HAP-1 (cell line): ENCODE data around the gene SPINK8.
"Not testable (repeated sequence)": the region's sequence is repeated elsewhere in the genome, so short reads cannot be mapped to it uniquely, and the experiment has no call there.

Source experiments
- DNase-seq, 2 experiments: peaks; one replicate each; pipeline ENCODE4 v3.0.0-alpha.2; 2016 to 2020; ENCODE audit warnings: low spot score in 2 of 2
- H3K27me3 ChIP-seq: fragments of 250-450 bp; sonication (Bioruptor Pico); 2 replicates; pipeline ENCODE4 v1.5.1; 2020; ENCODE audit warnings: low read depth, mild to moderate bottlenecking, moderate library complexity
- H3K36me3 ChIP-seq: fragments of 250-450 bp; sonication (Bioruptor Pico); replicated peaks from 2 replicates; pipeline ENCODE4 v1.5.1; 2020; ENCODE audit warnings: mild to moderate bottlenecking
- H3K4me1 ChIP-seq: fragments of 250-450 bp; sonication (Bioruptor Pico); 2 replicates; pipeline ENCODE4 v1.5.1; 2020; ENCODE audit warnings: mild to moderate bottlenecking
- H3K4me3 ChIP-seq: fragments of 250-450 bp; sonication (Bioruptor Pico); 2 replicates; pipeline ENCODE4 v1.5.1; 2020; ENCODE audit warnings: mild to moderate bottlenecking, moderate library complexity
- H3K9me3 ChIP-seq: fragments of 250-450 bp; sonication (Bioruptor Pico); 2 replicates; pipeline ENCODE4 v1.5.1; 2020; ENCODE audit warnings: mild to moderate bottlenecking, moderate library complexity
- in situ Hi-C: fragments of 300-500 bp; cut with MboI; formaldehyde crosslinking; loops from 3 replicates; pipeline ENCODE4 v1.14.3; 2020; ENCODE audit warnings: low sequenced_read_pairs, inconsistent platforms, mixed read lengths

The SPINK8 gene

DNA sequence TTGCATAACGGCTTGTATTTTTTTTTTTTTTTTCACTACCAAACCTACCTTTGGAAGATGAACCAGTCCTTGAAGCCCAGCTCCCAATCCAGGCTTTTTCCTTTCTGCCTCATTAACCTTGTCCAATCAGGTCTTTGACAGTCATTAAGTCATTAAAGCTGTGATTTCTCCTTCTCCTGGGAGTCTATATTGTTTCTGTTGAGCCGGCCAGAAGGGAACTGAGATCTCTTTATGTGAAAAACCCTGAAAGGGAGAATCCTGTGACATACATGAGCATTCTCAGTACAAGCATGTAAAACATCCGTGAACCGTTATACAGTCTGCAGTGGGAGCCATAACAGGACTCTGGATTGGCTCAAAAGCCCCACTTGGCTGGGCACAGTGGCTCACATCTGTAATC is 52.6 kb downstream of the SPINK8 start:
- Histone ChIP-seq H3K4me3 (no peak overlapping the region), H3K36me3 (no peaks in the 10 kb centered on the region), H3K9me3 (no peaks in the 10 kb centered on the region), H3K27me3 (no peaks in the 10 kb centered on the region), H3K4me1 (peaks cover 14% of the 10 kb centered on the region)
- DNase-seq: no peak
- in situ Hi-C loops: no loop called here

DNA sequence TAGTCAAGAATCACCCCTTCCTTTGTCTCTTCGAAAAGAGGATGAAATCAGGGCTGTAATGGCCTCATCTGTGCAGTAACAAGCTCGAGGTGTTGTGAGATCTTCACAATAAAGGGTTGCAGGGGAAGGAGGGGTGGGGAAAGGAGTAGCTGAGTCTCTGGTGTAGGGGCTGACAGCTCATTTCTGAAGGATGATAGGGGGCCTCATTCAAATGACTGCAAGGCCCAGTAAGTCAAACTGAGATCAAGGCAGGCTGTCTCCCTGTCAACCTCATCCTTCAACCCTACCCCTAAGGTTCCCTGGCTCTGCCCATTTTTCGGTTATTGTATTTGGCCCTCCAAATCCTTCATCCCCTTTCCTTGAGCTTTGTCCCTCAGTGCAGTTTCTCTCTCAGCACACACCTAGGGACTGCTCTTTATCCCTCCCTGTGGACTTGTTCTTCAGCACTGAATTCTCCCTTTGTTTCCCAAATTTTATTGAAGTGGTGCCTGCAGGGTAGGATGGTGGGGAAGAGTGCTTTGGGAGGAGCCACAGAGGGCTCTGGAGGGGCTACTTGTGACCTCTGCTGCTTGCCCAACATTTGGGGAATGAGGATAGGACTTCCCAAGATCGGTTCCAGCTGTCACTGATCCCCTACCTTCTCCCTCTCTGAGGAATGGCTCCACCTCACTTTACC is 54.4 kb downstream of the SPINK8 start:
- DNase-seq: no peak
- Histone ChIP-seq H3K9me3 (no peaks in the 10 kb centered on the region), H3K4me3 (no peak overlapping the region), H3K27me3 (no peaks in the 10 kb centered on the region), H3K4me1 (peaks cover 21% of the 10 kb centered on the region), H3K36me3 (no peaks in the 10 kb centered on the region)
- in situ Hi-C loops: no loop called here

DNA sequence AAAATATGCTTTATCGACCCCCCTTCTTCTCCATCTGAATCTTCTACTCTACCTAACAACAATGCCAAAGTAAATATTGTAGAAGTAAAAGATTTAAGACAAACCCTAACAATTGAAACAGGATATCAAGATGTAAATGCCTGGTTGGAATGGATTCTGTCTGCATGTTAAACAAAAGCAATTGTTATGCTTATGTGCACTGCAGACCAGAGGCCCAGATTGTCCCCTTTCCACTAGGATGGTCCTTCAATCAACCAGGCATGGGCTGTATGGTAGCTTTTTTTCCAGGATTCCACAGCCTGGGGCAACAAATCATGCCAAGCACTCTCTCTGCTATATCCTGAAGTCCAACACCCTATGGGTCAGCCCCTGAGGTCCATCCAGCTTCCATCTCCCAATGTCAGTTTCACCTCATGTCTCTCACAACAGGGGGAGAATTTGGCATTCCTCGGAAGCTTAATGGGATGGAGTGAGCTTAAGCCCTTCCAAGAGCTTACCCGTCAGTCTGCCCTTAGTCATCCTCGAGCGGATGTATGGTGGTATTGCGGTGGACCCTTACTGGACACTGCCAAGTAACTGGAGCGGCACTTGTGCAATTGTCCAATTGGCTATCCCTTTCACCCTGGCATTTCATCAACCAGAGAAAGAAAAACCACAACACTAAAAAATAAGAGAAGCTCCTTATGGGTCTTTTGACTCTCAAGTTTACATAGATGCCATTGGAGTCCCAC is 56.4 kb downstream of the SPINK8 start:
- in situ Hi-C loops: no loop called here
- no peak overlapping the region for H3K4me3 ChIP-seq
- H3K9me3 ChIP-seq: no peaks in the 10 kb centered on the region
- peaks cover 21% of the 10 kb centered on the region for H3K4me1 ChIP-seq
- H3K36me3 ChIP-seq: no peaks in the 10 kb centered on the region
- DNase-seq: peak; percentile 67 to 74
- H3K27me3 ChIP-seq: no peaks in the 10 kb centered on the region

DNA sequence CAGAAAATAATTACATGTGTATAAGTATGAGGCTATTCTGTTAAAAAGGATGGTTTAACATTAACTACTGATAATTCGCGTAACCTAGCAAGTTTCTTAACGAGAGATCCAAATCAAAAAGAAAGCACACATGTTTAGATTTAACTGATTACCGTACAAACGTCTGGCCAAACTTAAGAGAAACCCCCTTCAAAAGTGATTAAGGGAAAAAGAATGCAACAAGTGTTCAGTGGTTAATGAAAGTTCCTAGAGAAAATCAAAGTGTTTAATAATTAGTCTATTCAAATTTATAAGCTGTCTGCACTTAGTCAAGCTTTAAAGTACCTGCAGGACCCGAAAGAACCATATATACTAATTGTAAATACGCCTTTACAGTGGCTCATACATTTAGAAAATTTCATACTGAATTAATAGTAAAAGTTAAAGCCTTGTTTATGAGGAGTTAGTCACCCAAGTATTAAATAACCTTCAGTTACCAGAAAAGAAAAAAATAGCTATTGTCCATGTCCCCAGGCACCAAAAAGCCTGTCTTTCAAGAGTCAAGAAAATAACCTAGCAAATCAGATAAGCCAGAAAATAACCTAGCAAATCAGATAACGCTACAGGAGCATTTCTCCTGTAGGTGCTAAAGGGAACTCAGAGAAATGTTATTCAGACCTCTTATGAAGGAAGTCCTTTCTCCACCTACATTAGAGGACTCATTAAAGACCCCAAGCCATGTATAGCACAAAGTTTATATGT is 58.0 kb downstream of the SPINK8 start:
- H3K4me3 ChIP-seq: no peak overlapping the region
- in situ Hi-C loops: no loop called here

DNA sequence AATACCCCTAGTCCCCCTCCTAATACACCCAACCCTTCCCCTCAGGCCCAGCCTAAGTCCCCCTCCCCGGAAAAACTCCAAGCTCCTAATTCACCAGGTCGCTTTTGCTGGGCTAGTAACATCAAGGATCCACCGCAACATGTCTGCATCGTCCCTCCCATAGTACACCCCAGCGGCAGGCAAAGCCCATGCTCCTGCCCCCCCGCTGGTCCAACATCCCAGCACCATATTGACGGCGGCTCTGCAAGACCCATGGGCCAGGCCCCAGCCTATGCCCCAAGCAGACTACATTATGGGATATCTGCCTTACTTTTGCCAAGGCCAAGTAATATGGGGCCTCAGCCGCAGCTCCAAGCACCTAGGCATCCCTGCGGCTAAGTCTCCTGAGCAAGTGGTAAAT is 59.0 kb downstream of the SPINK8 start:
- in situ Hi-C loops: loop anchor here (5.0 kb wide), 1 partner anchor 163 kb away; no protein-coding TSS in a partner anchor
- H3K4me3 ChIP-seq: no peak overlapping the region
- DNase-seq: no peak

More for the DNA sequence above, 58.0 kb downstream of the SPINK8 start:
- DNase-seq: no peak
- no peaks in the 10 kb centered on the region for H3K9me3 ChIP-seq
- H3K36me3 ChIP-seq: peaks cover 11% of the 10 kb centered on the region
- H3K27me3 ChIP-seq: no peaks in the 10 kb centered on the region
- H3K4me1 ChIP-seq: peaks cover 21% of the 10 kb centered on the region

DNA sequence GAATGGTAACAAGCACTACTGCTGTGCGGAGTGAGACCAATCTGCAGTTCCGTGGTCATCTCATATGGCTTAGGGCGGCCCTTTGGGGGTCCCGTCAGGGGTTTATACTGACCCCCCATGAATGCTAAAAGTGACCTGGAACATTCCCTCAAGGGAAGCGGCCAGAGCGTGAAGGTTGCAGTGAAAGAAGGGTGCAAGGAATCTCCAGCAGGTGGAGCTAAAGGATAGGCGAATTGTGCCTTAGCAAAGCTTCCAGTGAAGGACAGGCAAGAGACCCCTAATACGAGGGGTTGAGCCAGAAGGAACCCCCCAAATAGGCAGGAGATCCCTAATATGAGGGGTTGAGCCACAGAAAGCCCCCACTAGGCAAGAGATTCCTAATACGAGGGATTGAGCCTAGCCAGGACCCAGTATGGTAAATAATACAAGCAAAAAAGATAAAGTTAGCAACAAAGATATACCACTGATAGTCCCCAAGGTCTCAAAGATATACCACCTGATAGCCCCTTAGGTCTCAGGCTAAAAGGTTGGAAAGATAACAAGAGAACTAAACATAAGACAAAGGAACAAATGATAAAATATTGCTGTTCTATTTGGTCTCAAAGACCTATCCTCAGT is 59.8 kb downstream of the SPINK8 start:
- DNase-seq: peak; percentile 61 to 76
- Histone ChIP-seq H3K4me3 (no peak overlapping the region), H3K4me1 (peaks cover 21% of the 10 kb centered on the region), H3K27me3 (no peaks in the 10 kb centered on the region), H3K36me3 (peaks cover 28% of the 10 kb centered on the region), H3K9me3 (no peaks in the 10 kb centered on the region)
- in situ Hi-C loops: loop anchor here (5.0 kb wide), 1 partner anchor 164 kb away; no protein-coding TSS in a partner anchor

More for the DNA sequence above, 59.0 kb downstream of the SPINK8 start:
- H3K4me1 ChIP-seq: peaks cover 21% of the 10 kb centered on the region
- no peaks in the 10 kb centered on the region for H3K27me3 ChIP-seq
- peaks cover 21% of the 10 kb centered on the region for H3K36me3 ChIP-seq
- H3K9me3 ChIP-seq: no peaks in the 10 kb centered on the region

DNA sequence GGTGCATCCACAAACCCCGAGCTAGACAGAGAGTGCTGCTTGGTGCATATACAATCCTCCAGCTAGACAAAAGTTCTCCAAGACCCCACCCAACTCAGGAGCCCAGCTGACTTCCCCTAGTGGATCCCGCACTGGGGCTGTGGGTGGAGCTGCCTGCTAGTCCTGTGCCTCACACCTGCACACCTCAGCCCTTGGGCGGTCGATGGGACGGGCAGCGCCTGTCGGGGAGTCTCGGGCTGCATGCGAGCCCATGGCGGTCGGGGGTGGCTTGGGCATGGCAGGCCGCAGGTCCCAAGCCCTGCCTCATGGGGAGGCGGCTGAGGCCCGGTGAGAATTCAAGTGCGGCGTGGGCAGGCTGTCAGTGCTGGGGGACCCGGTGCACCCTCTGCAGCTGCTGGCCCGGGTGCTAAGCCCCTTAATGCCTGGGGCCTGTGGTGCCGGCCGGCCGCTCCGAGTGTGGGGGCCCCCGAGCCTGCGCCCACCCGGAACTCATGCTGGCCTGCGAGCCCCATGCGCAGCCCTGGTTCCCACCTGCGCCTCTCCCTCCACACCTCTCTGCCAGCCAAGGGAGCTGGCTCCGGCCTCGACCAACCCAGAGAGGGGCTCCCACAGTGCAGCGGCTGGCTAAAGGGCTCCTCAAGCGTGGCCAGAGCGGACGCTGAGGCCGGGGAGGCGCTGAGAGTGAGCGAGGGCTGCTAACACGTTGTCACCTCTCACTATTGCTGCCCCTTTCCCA is 61.5 kb downstream of the SPINK8 start:
- in situ Hi-C loops: loop anchor here (5.0 kb wide), 1 partner anchor 165 kb away; no protein-coding TSS in a partner anchor
- DNase-seq: no peak
- Histone ChIP-seq H3K4me1 (peaks cover 16% of the 10 kb centered on the region), H3K9me3 (no peaks in the 10 kb centered on the region), H3K4me3 (no peak overlapping the region), H3K27me3 (no peaks in the 10 kb centered on the region), H3K36me3 (peaks cover 46% of the 10 kb centered on the region)

GRCh38 chr3:48271223-48271622 is 62.2 kb downstream of the SPINK8 start:
- not testable (repeated sequence) for H3K4me3 ChIP-seq, H3K9me3 ChIP-seq, H3K27me3 ChIP-seq, DNase-seq, H3K4me1 ChIP-seq
- in situ Hi-C loops: loop anchor here (5.0 kb wide), 1 partner anchor 166 kb away; no protein-coding TSS in a partner anchor
- H3K36me3 ChIP-seq: peaks cover 53% of the 10 kb centered on the region

DNA sequence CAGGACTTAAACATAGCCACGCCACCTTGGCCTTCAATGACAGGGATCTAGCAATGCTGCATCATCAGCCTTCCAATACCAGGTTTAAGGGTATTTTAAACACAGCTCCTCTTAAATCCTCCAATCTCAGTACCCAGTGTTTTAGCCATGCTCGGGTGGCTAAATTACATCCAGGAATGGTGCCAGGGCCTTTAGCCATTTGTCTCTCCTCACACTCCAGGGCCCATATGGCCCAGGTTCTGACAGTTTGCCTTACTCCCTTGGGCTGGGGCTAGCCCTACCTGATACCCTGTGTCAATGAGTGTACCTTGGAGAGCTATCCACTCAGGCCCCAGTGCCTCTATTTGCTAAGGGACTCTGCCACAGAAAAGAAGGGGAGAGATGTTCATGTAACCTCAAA is 63.2 kb downstream of the SPINK8 start:
- no peak for DNase-seq
- Histone ChIP-seq H3K27me3 (no peaks in the 10 kb centered on the region), H3K36me3 (peaks cover 62% of the 10 kb centered on the region), H3K9me3 (no peaks in the 10 kb centered on the region), H3K4me3 (no peak overlapping the region), H3K4me1 (peaks cover 1% of the 10 kb centered on the region; the same call in 1 of the 2 replicates)
- in situ Hi-C loops: loop anchor here (5.0 kb wide), 1 partner anchor 167 kb away; no protein-coding TSS in a partner anchor

DNA sequence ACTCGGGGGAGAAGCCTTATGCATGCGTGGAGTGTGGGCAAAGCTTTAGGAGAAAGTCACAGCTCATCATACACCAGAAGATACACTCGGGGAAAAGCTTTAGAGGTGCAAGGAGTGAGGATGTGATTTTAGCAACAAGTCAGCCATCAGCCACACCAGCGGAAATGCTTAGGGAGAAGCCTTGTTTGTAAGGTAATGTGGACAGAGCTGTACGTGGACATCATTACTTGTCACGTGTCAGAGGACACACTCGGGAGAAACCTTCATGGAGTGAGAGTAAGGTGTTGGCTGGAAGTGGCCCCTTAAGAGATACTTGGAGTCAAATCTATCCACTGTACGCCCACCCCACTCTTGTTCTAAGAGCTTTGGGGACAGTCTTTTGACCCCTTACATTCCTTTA is 63.9 kb downstream of the SPINK8 start:
- Histone ChIP-seq H3K4me1 (no peaks in the 10 kb centered on the region), H3K9me3 (no peaks in the 10 kb centered on the region), H3K36me3 (peaks cover 66% of the 10 kb centered on the region), H3K4me3 (no peak overlapping the region), H3K27me3 (no peaks in the 10 kb centered on the region)
- no peak for DNase-seq
- in situ Hi-C loops: no loop called here

GRCh38 chr3:48268936-48269561 is 64.4 kb downstream of the SPINK8 start:
- Histone ChIP-seq H3K4me1 (no peaks in the 10 kb centered on the region), H3K36me3 (peaks cover 72% of the 10 kb centered on the region), H3K27me3 (no peaks in the 10 kb centered on the region), H3K9me3 (no peaks in the 10 kb centered on the region), H3K4me3 (no peak overlapping the region)
- in situ Hi-C loops: no loop called here
- DNase-seq: no peak

DNA sequence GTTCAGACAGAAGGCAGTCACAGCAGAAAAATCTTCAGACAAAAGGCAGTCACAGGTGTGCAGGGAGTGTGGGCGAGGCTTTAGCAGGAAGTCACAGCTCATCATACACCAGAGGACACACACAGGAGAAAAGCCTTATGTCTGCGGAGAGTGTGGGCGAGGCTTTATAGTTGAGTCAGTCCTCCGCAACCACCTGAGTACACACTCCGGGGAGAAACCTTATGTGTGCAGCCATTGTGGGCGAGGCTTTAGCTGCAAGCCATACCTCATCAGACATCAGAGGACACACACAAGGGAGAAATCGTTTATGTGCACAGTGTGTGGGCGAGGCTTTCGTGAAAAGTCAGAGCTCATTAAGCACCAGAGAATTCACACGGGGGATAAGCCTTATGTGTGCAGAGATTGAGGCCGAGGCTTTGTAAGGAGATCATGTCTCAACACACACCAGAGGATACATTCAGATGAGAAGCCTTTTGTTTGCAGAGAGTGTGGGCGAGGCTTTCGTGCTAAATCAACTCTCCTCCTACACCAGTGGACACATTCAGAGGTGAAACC is 65.0 kb downstream of the SPINK8 start:
- Histone ChIP-seq H3K36me3 (peaks cover 78% of the 10 kb centered on the region), H3K27me3 (no peaks in the 10 kb centered on the region), H3K4me1 (no peaks in the 10 kb centered on the region), H3K9me3 (no peaks in the 10 kb centered on the region), H3K4me3 (no peak overlapping the region)
- DNase-seq: no peak
- in situ Hi-C loops: no loop called here
